Activated CD8-positive, alpha-beta memory T cell treated with anti-CD3 and anti-CD28 coated beads, Interleukin-2, amount 50 U/mL, for 48 hours (primary cell): Measurements from ENCODE around the gene CSK.

Experiments
- DNase-seq: peaks from one replicate; pipeline ENCODE4 v3.0.0-alpha.2; 2020

The CSK gene

DNA sequence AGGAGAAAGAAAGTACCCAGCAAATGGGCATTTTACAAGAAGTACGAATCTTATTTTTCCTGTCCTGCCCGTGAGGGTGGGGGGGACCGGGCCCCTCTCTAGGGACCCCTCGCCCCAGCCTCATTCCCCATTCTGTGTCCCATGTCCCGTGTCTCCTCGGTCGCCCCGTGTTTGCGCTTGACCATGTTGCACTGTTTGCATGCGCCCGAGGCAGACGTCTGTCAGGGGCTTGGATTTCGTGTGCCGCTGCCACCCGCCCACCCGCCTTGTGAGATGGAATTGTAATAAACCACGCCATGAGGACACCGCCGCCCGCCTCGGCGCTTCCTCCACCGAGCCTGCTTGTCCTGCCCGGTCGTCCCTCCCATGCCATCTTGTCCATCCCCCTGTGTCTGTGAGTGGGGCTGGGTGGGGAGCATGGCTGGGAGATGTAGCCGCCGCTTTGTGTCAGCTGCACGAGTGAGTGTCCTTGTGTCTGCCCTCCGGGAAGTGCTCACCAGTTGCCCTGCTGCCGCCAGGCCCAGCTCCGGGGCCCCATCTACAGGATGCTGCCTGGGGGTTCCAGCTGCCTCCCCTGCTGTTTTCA is 21.1 kb downstream of the CSK start:
- no peak for DNase-seq

DNA sequence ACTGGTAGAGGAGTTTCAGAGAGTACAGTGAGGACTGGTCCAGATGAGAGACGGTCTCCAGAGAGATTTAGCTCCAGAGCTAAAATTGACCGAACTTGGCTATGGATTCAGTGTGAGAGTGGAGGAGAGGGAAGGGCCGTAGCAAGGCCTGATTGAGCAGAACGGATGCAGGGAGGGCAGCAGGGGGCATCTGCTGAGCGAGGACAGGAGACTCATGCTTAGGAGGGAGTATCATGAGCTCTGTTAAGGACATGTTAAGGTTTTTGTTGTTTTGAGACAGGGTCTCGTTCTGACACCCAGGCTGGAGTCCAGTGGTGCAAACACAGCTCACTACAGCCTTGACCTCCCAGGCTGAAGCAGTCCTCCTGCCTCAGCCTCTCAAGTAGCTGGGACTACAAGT is 23.1 kb downstream of the CSK start:
- no peak for DNase-seq

DNA sequence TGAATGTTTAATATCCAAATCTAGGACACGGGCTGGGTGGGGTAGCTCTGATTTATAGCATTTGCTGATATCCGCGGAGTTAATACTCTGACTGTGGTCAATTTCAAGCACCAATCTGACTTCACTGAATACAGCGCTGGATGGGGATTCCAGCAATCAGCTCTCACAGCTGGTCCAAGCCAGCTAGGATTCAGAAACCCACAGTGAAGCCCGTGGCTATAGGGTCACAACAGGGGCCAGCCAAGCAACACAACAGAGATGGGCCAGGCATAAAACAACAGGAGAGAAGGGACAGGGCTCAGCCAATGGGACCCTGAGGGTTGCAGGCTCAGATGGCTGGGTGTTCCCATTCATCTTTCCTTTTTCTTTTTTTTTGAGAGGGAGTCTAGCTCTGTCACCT is 25.4 kb downstream of the CSK start:
- no peak for DNase-seq

DNA sequence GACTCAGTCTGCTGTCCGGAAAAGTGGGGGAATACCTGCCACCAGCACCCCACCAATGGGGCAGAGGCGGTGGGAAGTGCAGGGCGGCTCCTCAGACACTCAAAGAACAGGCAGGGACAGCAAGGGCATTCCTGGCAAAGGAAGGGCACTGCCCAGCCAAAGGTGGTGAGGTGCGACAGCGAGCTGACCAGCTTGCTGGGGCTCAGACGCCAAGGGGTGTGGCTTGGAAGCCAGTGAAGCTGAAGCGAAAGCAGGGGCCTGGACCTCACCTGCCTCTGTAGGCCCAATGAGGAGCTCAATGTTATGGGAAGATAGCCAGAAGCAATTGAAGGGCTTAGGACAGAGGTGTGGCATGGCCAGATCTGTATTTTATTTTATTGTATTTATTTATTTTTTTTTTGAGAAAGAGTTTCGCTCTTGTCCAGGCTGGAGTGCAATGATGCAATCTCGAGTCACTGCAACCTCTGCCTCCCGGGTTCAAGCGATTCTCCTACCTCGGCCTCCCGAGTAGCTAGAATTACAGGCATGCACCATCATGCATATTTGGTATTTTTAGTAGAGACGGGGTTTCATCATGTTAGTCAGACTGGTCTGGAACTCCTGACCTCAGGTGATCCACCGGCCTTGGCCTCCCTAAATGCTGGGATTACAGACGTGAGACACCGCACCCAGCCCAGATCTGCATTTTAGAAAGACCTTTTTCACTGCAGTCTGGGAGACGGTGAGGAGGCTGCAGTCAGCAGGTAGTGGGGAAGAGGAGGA is 26.4 kb downstream of the CSK start:
- no peak for DNase-seq

DNA sequence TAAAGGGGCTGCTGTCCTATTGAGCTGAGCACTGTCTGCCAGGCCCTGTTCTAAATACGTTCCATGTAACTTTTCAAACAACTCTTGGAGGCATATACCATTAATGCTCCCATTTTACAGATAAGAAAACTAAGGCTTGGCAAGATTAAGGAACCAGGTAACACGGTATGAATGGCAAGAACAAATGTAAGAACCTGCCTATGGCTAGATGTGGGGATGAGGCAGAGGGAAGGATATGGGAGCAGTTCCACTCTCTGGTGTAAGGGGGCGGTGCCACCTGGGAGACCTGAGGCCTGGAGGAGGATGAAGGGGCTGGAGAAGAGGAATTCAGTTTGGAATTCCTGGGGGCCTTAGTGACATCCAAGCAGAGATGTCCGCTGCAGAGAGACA is 27.0 kb downstream of the CSK start:
- DNase-seq: no peak

DNA sequence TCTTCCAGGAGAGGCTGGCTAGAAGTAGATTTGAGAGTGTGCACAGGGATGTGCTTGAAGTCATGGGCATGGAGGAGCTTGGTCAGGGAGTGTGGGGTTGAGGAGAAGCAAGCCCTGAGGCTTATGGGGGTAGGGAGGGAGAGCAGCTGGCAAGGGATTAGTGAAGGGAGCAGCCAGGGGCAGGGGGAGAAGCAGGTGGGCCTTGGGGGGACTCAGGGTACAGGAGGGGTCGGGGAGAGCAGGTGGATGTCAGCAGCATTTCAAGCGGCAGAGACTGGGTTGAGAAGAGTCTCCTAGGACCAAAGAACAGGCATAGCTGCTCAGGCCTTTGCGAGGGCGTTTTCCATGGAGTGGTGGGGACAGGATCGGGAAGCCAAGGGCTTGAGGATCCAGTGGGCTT is 27.4 kb downstream of the CSK start:
- no peak for DNase-seq

DNA sequence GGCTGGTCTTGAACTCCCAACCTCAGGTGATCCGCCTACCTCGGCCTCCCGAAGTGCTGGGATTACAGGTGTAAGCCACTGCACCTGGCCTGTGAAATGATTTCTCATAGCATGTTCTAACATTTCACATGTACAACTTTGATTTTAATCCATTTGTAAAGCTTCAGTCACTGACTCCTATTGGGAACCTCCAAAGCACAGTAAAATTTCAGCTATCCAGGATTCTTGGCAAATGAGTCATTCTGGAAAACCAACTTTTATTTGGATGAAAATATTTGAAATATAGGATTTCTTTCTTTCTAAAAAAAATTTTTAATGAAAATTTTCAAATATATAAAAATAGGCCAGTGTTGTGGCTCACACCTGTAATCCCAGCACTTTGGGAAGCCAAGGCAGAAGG is 28.1 kb downstream of the CSK start:
- DNase-seq: no peak

DNA sequence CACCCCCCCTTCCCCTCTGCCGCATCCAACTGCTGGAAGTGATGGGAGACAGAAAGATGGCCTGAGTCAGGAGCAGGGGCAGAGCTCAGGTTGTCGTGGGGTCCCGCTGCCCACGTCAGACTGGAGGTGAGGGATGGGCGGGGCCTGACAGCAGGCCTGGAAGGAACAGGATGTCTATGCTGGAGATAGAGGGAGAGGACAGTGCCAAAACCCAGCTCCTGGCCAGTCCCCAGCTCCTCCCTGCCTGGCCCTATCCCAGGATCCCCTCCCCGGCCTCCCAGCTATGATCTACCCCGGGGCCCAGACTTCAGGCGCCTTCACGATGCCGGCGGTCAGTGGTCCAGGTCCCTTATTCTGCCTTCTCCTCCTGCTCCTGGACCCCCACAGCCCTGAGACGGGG is 30.7 kb downstream of the CSK start, which contains the start of gene LMAN1L:
TSS of gene LMAN1L (plus strand) at position 303 of the 400 bp plus-strand sequence. CDS start at position 323, 20 bp downstream.
- DNase-seq: no peak

DNA sequence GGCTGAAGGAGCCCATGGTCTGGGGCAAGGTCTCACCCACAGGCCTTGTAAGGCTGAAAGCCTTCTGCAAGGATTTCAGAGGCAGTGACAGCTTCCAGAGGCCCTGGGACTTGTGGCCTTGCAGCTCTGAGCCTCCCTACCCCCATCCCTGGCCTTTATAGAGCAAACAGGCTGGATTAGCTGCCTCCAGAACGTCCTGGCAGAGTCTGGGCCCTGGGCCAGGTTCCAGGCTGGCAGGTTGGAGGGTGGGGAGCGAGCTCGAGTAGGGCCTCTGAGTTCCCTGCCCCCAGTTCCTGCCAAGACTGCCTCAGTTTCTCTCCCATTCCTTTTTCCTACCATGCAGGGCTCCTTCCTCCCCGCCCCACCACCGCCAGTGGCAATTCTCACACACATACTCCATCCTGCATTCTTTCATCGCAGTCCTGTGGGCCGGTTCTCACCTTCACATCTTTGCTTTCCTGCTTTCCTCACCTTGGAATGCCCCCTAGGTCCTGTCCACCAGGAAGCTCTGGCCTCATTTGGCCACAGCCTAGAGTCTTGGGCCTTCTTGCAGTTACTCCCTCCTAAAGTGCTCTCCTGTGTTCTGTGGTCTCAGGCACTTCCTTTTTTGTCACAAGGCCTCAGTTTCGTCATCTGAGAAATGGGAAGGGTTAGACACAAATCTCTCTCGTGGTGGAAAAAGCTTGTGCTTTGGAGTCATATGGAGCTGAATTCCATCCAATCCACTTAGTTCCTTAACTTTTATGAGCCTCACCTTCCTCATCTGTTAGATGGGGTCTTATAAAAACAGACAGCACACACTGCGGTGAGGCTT is 33.4 kb downstream of the CSK start:
- no peak for DNase-seq

DNA sequence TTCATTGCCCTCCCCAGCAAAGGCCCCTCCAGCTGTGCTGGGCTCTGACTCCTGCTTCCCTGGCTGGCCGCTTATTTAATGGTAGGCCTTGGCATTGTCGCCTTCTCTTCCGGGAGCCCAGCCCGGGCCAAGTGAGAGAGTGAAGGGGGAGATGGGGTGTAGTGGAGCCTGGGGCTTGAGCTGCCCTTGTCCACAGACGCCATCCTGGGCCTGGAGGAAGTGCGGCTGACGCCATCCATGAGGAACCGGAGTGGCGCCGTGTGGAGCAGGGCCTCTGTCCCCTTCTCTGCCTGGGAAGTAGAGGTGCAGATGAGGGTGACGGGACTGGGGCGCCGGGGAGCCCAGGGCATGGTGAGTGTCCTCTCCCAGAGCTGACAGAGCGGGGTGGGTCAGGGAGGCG is 34.1 kb downstream of the CSK start:
- no peak for DNase-seq

DNA sequence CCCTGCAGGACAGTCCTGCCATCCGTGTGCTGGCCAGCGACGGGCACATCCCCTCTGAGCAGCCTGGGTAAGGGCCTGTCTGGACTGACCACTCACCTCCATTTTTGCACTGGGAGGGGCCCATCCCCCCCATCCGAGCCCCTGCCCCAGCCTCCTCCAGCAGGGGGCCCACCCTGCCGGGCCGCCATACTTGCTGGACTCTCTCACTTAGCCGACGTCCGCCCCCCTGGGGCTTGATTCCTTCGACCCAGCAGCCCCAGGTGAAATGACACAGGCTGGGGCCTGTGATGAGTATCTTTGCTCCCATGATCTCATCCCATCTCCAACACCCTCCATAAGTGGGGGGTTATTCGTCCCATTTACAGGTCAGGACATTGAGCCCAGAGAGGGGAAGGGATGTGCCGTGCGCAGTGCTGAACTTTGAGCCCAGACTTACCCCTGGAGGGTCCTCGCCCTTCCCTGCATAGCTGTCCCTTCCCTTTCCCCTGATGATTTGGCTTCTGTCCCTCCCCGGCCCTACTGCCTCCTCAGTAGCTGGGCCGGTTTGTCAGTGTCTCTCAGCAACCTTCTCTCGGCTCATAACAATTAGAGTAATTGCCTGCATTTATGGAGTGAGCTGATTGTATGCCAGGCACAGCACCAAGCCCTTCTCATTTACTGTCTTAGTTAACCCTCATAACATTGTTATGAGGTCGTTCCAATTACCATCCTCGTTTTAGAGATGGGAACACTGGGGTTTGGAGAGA is 34.9 kb downstream of the CSK start:
- DNase-seq: no peak

DNA sequence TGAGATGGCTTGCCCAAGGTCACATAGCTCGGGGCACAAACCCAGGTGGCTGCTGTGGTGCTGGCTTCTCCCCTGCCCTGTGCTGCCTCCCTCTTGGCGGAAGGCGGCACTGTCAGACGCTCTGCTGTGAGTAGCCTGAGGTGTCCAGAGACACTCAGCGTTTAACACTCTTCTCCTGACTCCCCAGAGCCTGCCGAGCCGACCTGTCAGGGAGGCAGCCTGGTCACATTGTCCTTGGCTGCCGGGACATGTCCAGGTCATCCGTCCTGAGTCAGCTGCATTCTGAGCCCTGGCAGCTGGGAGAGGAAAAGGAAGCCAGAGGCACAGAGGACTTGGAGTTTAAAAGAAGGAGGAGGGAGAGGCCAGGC is 35.5 kb downstream of the CSK start:
- DNase-seq: no peak

DNA sequence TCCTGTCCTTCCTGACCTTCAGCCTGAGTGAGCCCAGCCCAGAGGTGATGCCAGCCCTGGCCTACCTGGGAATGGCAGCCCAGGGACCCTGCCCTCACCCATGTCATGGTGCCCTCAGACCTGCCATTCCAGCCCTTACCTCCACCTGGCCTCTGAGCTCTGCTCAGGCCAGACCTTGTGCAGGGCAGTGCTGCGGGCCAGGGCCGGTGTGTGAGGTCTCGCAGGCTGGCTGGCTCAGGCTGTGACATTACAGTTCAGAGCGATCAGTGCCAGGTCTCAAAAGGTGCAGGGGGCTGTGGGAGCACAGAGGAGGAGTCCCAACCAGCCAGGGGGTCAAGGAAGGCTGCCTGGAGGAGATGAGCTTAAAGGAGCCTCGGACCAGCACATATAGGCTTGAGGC is 38.2 kb downstream of the CSK start:
- no peak for DNase-seq

DNA sequence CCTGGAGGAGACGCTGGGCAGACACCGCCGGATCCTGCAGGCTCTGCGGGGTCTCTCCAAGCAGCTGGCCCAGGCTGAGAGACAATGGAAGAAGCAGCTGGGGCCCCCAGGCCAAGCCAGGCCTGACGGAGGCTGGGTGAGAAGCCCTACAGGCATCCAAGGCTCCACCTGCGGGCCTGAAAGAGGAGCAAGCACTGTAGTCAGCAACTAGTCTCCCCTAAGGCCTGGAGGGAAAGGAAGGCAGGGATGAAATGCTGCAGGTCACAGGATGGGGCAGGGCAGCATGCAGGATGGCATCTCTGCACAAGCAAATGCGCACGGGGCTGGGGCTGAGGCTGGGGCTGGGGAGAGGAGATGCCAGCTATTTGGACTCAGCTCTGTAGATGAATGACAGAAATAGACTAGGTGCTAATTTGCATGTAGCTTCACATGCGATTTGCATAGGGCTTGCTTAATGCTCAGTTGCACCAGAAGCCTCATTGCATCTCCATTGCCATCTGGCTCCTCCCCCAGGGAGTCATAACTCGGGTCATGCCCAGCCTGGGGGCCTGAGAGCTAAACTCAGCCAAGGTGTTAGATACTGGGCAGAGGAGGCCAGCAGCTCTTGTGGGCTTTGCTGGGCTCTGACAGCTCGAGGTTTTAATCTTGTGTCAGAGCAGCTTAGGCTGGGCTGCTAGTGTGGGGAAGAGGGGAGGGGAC is 39.4 kb downstream of the CSK start:
- DNase-seq: no peak

DNA sequence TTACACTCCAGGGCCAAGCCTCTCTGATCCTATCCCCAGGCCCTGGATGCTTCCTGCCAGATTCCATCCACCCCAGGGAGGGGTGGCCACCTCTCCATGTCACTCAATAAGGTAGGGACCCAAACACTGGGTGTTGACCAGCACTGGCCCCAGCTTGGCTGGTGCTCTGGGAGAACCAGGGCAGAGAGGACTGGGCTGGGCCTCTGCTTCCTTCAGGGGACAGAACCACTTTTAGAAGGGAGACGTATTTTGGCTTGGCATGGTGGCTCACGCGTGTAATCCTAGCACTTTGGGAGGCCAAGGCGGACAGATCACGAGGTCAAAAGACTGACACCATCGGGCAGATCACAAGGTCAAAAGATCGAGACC is 39.9 kb downstream of the CSK start:
- no peak for DNase-seq

DNA sequence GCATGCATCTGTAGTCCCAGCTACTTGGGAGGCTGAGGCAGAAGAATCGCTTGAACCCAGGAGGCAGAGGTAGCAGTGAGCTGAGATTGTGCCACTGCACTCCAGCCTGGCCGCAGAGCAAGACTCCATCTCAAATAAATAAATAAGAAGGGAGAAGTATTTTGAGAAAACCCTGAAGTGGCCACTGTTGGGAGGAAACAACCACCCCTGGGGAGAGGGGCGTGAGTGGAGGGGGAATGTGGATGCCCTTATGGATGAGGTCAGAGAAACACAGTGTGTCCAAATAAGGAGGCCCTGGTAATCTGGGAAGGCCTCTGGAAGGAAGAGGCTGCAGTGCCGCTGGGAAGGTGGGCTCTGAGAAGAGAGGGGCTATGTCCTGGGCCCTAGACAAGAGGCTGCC is 40.4 kb downstream of the CSK start:
- no peak for DNase-seq

DNA sequence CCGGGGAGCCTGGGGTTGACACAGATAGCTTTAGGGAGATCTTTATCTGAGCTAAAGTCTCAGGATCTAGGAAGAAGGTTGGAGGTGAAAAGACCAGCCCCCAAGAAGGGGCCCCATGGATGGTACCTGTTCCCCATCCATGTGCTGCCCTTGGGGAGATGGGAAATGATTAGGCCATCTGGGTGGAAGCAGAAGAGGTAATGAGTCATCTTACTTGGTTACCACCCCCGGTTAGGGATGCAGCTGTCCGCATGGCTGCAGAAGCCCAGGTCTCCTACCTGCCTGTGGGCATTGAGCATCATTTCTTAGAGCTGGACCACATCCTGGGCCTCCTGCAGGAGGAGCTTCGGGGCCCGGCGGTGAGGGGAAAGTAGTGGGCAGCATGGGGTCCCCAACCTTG is 41.4 kb downstream of the CSK start:
- DNase-seq: no peak

DNA sequence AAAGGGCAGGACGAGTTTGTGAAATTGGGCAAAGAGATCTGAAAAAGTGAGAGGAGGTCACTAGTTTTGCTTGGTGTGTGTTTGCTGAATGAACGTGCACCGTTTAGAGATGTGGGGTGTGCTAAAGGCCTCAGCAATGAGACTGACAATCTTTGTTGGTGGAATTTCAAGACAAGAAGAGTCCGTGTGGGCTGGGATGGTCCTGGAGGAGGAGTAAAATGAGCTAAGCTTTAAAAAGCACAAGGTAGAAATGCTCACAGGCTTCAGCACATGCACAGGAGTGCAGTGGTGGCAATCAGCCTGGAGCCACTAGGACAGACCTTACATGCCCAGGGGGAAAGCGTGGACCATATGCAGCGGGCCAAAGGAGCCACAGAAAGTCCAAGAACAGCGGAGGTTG is 43.1 kb downstream of the CSK start:
- no peak for DNase-seq

DNA sequence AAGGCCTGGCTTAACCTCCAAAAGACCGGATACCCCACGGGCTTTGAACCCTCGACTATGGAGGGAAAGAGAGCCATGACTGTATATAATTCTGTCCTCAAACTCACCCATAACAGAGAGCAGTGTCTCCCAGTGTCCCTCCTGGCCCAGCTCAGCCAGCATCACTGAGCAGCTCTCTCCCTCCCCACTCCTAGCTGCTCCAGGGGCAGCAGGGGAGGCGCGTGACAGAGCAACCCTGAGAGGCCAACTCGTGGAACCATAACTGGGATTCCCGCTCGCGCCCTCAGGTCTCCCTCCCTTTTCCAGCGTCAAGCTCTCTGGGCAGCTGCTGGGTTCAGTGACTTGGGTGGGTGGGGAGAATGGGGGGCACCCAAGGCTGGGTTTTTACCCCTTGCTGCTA is 44.0 kb downstream of the CSK start:
- no peak for DNase-seq

DNA sequence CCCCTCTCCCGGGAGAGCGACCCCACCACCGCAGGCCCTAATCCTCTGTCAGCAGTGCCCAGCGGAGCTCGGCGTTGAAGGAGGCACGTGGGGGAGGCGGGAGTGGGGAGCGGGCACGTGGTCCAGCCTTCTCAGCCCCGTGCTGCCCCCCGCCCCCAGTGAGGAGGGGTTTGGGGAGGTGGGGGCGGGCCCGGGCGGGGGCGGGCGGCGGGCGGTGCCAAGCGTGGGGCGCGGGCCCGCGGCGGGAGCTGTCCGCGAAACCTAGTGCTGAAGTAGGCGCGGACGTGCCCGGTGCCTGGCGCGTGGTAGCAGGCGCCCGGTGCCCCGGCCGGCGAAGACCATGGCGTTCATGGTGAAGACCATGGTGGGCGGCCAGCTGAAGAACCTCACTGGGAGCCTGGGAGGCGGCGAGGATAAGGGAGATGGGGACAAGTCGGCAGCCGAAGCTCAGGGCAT is 44.5 kb downstream of the CSK start, which contains the start of gene CPLX3:
TSS of gene CPLX3 (plus strand) at position 264 of the 456 bp plus-strand sequence. CDS start at position 341, 77 bp downstream.
- DNase-seq: peak; percentile 71

DNA sequence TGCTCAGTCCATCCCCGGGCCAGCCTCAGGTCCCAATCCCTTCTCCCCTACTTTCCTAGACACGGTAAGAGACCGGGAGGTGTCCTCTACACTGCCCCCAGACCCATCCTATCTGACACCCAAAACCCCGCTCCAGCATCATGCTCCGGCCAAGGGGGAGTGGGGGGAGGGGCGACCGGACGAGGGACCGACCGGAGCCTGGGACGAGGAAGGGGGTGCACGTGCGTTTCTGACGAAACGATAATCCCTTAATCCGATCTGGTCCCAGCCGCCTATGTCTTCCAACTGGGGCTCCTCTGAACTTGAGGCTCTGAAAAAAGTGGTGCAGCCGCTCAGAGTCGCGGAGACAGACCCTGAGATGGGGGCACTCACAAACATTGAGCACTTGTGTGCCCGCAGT is 45.0 kb downstream of the CSK start:
- no peak for DNase-seq

DNA sequence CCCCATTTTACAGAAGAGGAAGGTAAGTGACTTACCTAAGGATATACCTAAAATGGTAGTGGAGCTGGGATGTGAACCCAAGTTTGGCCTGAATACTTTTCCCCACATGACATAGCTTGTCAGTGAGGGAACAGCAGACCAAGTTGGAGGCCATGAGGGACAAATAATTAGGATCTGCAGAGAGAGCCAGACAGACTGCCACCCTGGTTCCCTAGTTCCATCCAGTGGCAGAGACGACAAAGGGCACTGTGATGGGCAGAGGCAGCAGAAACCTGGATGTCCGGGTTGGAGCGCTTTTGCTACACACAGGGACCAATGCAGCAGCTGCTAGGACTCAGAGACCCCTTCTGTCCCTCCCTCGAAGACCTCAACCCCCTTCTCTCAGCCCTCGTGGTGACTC is 45.7 kb downstream of the CSK start:
- no peak for DNase-seq

DNA sequence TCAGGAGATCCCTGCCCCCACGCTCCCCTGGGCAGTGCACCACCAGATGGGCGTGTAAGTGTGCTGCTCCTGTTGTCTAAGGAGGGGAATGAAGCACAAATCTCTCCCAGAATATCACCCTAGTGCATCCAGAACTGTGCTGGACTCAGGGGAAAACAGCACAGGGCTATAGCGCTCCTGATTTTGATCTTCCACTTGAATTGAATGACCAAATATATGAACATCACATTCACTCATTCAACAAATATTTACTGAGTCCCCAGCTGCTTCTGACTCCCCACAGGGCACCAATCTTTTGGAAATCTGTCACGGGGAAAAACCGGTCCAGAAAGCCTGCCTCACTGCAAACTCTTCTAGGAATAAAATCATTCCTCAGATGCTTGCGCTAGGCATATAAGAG is 47.0 kb downstream of the CSK start:
- DNase-seq: no peak
